Small intestine (tissue), 16 donors: ENCODE data around the gene SBNO2. TPM values are rescaled to one million over a fixed set of nuclear protein-coding genes. Genes with fewer than 3 reads are reported as not detected.

ENCODE experiments used
- DNase-seq, 2 donors: peaks; one replicate each; pipeline versions ENCODE4 v3.0.0 to v3.0.0-alpha.2; 2013
- FAIRE-seq: peaks from 2 replicates; lab custom pipeline; 2012; peaks lifted over from hg19 to GRCh38; lab: Jason Lieb, UNC
- H3K27ac ChIP-seq, 3 donors: one replicate each; pipeline ENCODE4 v1.5.1; 2013; ENCODE audit warnings: low read length in 2 of 3, mild to moderate bottlenecking in 2 of 3, control low read depth in 1 of 3, inconsistent platforms in 1 of 3, low read depth in 1 of 3, moderate library complexity in 1 of 3
- H3K27me3 ChIP-seq, 3 donors: one replicate each; pipeline ENCODE4 v1.6.1; 2013; ENCODE audit warnings: low read length in 3 of 3, inconsistent platforms in 1 of 3; ENCODE audit not compliant: control insufficient read depth in 3 of 3, insufficient read depth in 3 of 3
- H3K36me3 ChIP-seq, 3 donors: one replicate each; pipeline ENCODE4 v1.6.1; 2013; ENCODE audit warnings: low read length in 3 of 3, inconsistent platforms in 1 of 3, low read depth in 1 of 3, mild to moderate bottlenecking in 1 of 3, moderate library complexity in 1 of 3; ENCODE audit not compliant: control insufficient read depth in 3 of 3, insufficient read depth in 2 of 3
- H3K4me1 ChIP-seq, 3 donors: one replicate each; pipeline ENCODE4 v1.6.1; 2013; ENCODE audit warnings: low read length in 2 of 3, inconsistent platforms in 1 of 3, low read depth in 1 of 3, mild to moderate bottlenecking in 1 of 3, moderate library complexity in 1 of 3; ENCODE audit not compliant: control insufficient read depth in 3 of 3, insufficient read depth in 2 of 3
- H3K4me3 ChIP-seq, 3 donors: one replicate each; pipeline ENCODE4 v1.5.1; 2013; ENCODE audit warnings: low read length in 3 of 3, control low read depth in 1 of 3, inconsistent platforms in 1 of 3, low read depth in 1 of 3, mild to moderate bottlenecking in 1 of 3, moderate library complexity in 1 of 3
- H3K9me3 ChIP-seq, 2 donors: one replicate each; pipeline ENCODE4 v1.6.1; 2013; ENCODE audit warnings: low read depth in 1 of 2, low read length in 1 of 2; ENCODE audit not compliant: control insufficient read depth in 2 of 2, insufficient read depth in 1 of 2
- WGBS, 3 donors: extraction: QIAGEN DNeasy Blood & Tissue Kit; methylation state at CpG; one replicate each; pipeline ENCODE4 v1.1.7; 2013; 5-methylcytosine and 5-hydroxymethylcytosine counted together
- long read RNA-seq, 10 donors: transcript quantifications; one replicate each; lab custom pipeline, GENCODE V29; 2026
- polyA plus RNA-seq, 4 donors: library from polyadenylated mRNA; stranded (reverse) in 3 of 4; unstranded in 1 of 4; fragments of 200-250 nt in 3 of 4; fragments of 120-200 nt in 1 of 4; gene quantifications; one replicate each; pipeline versions ENCODE4 v1.2.1 to v1.2.3, GENCODE V29; 2013
- donor health status: healthy with polysubstance abuse.
- donor health status: control.
- donor health status: control.
- donor health status: Bipolar disorder and iron deficiency.
- donor health status: healthy.

The SBNO2 gene
- polyA plus RNA-seq, result 10 to 100 TPM; 19.7 to 32.1 (median 21.6) TPM
- long read RNA-seq, donor 1, result 0 reads
- long read RNA-seq, donor 2, full-length matches to known transcripts, result 1 of 1 reads
- long read RNA-seq, donor 2, partial matches to known transcripts, result 0 of 1 reads
- long read RNA-seq, donor 2, other reads (novel, unspliced or antisense), result 0 of 1 reads
- long read RNA-seq, donor 3, result 0 reads
- long read RNA-seq, donor 4, result 0 reads
- long read RNA-seq, donor 5, result 0 reads
- long read RNA-seq, donor 6, result 0 reads
- long read RNA-seq, donor 7, result 0 reads
- long read RNA-seq, donor 8, result 0 reads
- long read RNA-seq, donor 9, result 0 reads
- long read RNA-seq, donor 10, full-length matches to known transcripts, result 1 of 1 reads
- long read RNA-seq, donor 10, partial matches to known transcripts, result 0 of 1 reads
- long read RNA-seq, donor 10, other reads (novel, unspliced or antisense), result 0 of 1 reads

GRCh38 chr19:1173845-1174809, at the start of gene SBNO2:
Gene SBNO2, minus strand, starts transcription at chr19:1174268. Its CDS starts 19,992 bp downstream, at chr19:1154276.
- Histone ChIP-seq H3K27ac (peak within 1 kb of the TSS; percentile 80 to 94 (median 91)), H3K36me3 (peaks cover 0 to 27% (median 0%) of the 10 kb centered on the region in 3 donors), H3K4me3 (peak within 1 kb of the TSS; percentile 83 to 93 (median 92)), H3K4me1 (peaks cover 0 to 30% (median 2%) of the 10 kb centered on the region in 3 donors), H3K27me3 (no peaks in the 10 kb centered on the region), H3K9me3 (peaks cover 0 to 4% of the 10 kb centered on the region in 2 donors)
- no peak for FAIRE-seq
- peak; percentile 85 to 92 for DNase-seq
- WGBS, 3 donors, result 13 to 21% (median 19%) methylated on average over 44 to 84 of the region's 84 CpGs

GRCh38 chr19:1223018-1223855, 49.2 kb upstream of the SBNO2 start:
- 70 to 84% (median 77%) methylated on average over 36 to 48 of the region's 48 CpGs for WGBS, 3 donors
- H3K27ac ChIP-seq, result no peak overlapping the region
- H3K36me3 ChIP-seq, result peaks cover 20 to 92% (median 24%) of the 10 kb centered on the region in 3 donors
- DNase-seq, result peak in 1 of 2 donors; percentile 33
- no peaks in the 10 kb centered on the region for H3K9me3 ChIP-seq
- H3K4me1 ChIP-seq, result peaks cover 0 to 14% (median 0%) of the 10 kb centered on the region in 3 donors
- no peak for FAIRE-seq
- H3K27me3 ChIP-seq, result no peaks in the 10 kb centered on the region
- H3K4me3 ChIP-seq, result no peak overlapping the region

- Histone ChIP-seq H3K9me3 (no peaks in the 10 kb centered on the region), H3K4me3 (no peak overlapping the region), H3K4me1 (peaks cover 0 to 18% (median 0%) of the 10 kb centered on the region in 3 donors), H3K27ac (no peak overlapping the region), H3K36me3 (peaks cover 14 to 95% (median 19%) of the 10 kb centered on the region in 3 donors), H3K27me3 (no peaks in the 10 kb centered on the region)
- FAIRE-seq (no peak), DNase-seq (no peak)
- 92 to 96% (median 94%) methylated on average over 14 of the region's 14 CpGs for WGBS, 3 donors
These were observed 48.3 kb upstream of the SBNO2 start for GRCh38 chr19:1222394-1222793.

- no peaks in the 10 kb centered on the region for H3K27me3 ChIP-seq
- no peak overlapping the region for H3K27ac ChIP-seq
- no peak for DNase-seq
- H3K9me3 ChIP-seq, result no peaks in the 10 kb centered on the region
- H3K4me3 ChIP-seq, result no peak overlapping the region
- peaks cover 0 to 23% (median 0%) of the 10 kb centered on the region in 3 donors for H3K4me1 ChIP-seq
- FAIRE-seq, result no peak
- H3K36me3 ChIP-seq, result peaks cover 13 to 95% (median 17%) of the 10 kb centered on the region in 3 donors
- 91 to 94% (median 92%) methylated on average over 22 of the region's 22 CpGs for WGBS, 3 donors
These were observed 47.8 kb upstream of the SBNO2 start for GRCh38 chr19:1221904-1222255.

GRCh38 chr19:1220976-1221903, 47.2 kb upstream of the SBNO2 start:
- Histone ChIP-seq H3K27ac (no peak overlapping the region), H3K9me3 (no peaks in the 10 kb centered on the region), H3K4me1 (peaks cover 0 to 29% (median 0%) of the 10 kb centered on the region in 3 donors), H3K36me3 (peaks cover 13 to 95% (median 13%) of the 10 kb centered on the region in 3 donors), H3K4me3 (no peak overlapping the region), H3K27me3 (no peaks in the 10 kb centered on the region)
- DNase-seq, result peak in 1 of 2 donors; percentile 47
- WGBS, 3 donors, result 73 to 77% (median 74%) methylated on average over 38 of the region's 38 CpGs
- no peak for FAIRE-seq

- H3K4me1 ChIP-seq, result peaks cover 0 to 33% (median 0%) of the 10 kb centered on the region in 3 donors
- no peak overlapping the region for H3K4me3 ChIP-seq
- peaks cover 11 to 95% (median 13%) of the 10 kb centered on the region in 3 donors for H3K36me3 ChIP-seq
- no peak overlapping the region for H3K27ac ChIP-seq
- DNase-seq (no peak), FAIRE-seq (no peak)
- WGBS, 3 donors, result 74 to 86% (median 84%) methylated on average over 32 to 33 of the region's 33 CpGs
- H3K27me3 ChIP-seq, result no peaks in the 10 kb centered on the region
- H3K9me3 ChIP-seq, result no peaks in the 10 kb centered on the region
These were observed 46.4 kb upstream of the SBNO2 start for GRCh38 chr19:1220477-1220930.
